ENCODE results near the gene PTCSC3. TPM values are rescaled to one million over a fixed set of nuclear protein-coding genes. Genes with fewer than 3 reads are reported as not detected.
A peak's percentile ranks its signal among the peaks of the same experiment; 100 is the strongest.

Gene PTCSC3
- total and polyA plus RNA-seq, 2 of the 13 experiments (the other 11 are each of a cell fraction or from before 2014, with no cell fraction given) = not detected

GRCh38 chr14:36091096-36091495 lies 85.4 kb downstream of the PTCSC3 start (continued):
- TF ChIP-seq ZNF570 (CRISPR knock-in tag; IDR thresholded peaks at IDR 0.05; ENCODE audit: borderline replicate concordance) (no peak), ZNF800 (CRISPR knock-in tag; IDR thresholded peaks at IDR 0.05) (no peak), MEF2D (CRISPR knock-in tag; IDR thresholded peaks at IDR 0.05) (peak; percentile 86; the same call in 1 of the 2 replicates), SETDB1 (CRISPR knock-in tag; IDR thresholded peaks at IDR 0.05; ENCODE audit: borderline replicate concordance) (no peak), NFE2L1 (CRISPR knock-in tag; IDR thresholded peaks at IDR 0.05; ENCODE audit: borderline replicate concordance) (no peak), E2F2 (CRISPR knock-in tag; IDR thresholded peaks at IDR 0.05; ENCODE audit: borderline replicate concordance) (no peak), ZC3H13 (CRISPR knock-in tag; IDR thresholded peaks at IDR 0.05) (0 out of 2 replicates have a peak, but pooled peaks have one; percentile 35), RELA (CRISPR knock-in tag; IDR thresholded peaks at IDR 0.05) (0 out of 2 replicates have a peak, but pooled peaks have one; percentile 68), ZNF574 (CRISPR knock-in tag; IDR thresholded peaks at IDR 0.05) (0 out of 2 replicates have a peak, but pooled peaks have one; percentile 25), GATAD2A (CRISPR knock-in tag; IDR thresholded peaks at IDR 0.05) (peak; percentile 90), PITX1 (CRISPR knock-in tag; IDR thresholded peaks at IDR 0.05) (no peak; the same call in 1 of the 2 replicates), ZBTB25 (CRISPR knock-in tag; IDR thresholded peaks at IDR 0.05) (peak; percentile 87), THRA (CRISPR knock-in tag; IDR thresholded peaks at IDR 0.05; ENCODE audit: borderline replicate concordance) (peak; percentile 100), POGZ (CRISPR knock-in tag; IDR thresholded peaks at IDR 0.05) (peak; percentile 87), ZNF670 (CRISPR knock-in tag; IDR thresholded peaks at IDR 0.05; ENCODE audit: borderline replicate concordance) (0 out of 2 replicates have a peak, but pooled peaks have one; percentile 51), DMAP1 (CRISPR knock-in tag; IDR thresholded peaks at IDR 0.05) (peak; percentile 38; the same call in 1 of the 2 replicates), TBL1XR1 (IDR thresholded peaks at IDR 0.05; ENCODE audit: borderline replicate concordance, low read length, partially characterized antibody) (no peak), GLI4 (CRISPR knock-in tag; IDR thresholded peaks at IDR 0.05; ENCODE audit: borderline replicate concordance) (no peak; the same call in 1 of the 2 replicates), ZBTB26 (CRISPR knock-in tag; IDR thresholded peaks at IDR 0.05; ENCODE audit: borderline replicate concordance) (0 out of 2 replicates have a peak, but pooled peaks have one; percentile 57), ZNF563 (CRISPR knock-in tag; IDR thresholded peaks at IDR 0.05) (no peak), GATAD1 (CRISPR knock-in tag; IDR thresholded peaks at IDR 0.05) (peak; percentile 52; the same call in 1 of the 2 replicates)

Data from HepG2 (cell line).